22Rv1 (cell line): ENCODE results near the gene FBXO2.

Experiments used
- H3K27ac ChIP-seq: fragments of 450-650 bp; 2 replicates; pipeline ENCODE4 v1.5.1; 2017
- CTCF ChIP-seq: fragments of 450-650 bp; IDR thresholded peaks from 2 replicates; pipeline ENCODE4 v1.5.1; 2017; ENCODE audit warnings: mild to moderate bottlenecking
- ZFX ChIP-seq: fragments of 450-650 bp; IDR thresholded peaks from 2 replicates; pipeline ENCODE4 v1.6.1; 2017; ENCODE audit warnings: antibody characterized with exemption, borderline replicate concordance

Gene FBXO2

GRCh38 chr1:11671544-11672286 lies 17.5 kb upstream of the FBXO2 start:
- no peak overlapping the region for H3K27ac ChIP-seq
- no peak for TF ChIP-seq ZFX
- TF ChIP-seq CTCF: no peak

DNA sequence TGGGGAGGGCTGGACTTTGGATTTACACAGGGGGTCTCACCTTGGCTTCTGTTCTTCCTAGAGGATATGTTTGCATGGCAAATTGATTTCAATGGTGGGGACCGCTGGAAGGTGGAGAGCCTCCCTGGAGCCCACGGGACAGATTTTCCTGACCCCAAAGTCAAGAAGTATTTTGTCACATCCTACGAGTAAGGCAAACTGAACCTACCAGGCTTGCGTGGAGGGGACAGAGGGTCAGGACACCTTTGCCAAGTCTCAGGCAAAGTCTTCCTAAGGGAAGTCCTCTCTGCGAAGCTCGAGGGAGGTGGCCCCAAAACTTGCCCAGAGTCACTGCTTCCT lies 16.9 kb upstream of the FBXO2 start:
- no peak overlapping the region for H3K27ac ChIP-seq
- no peak for TF ChIP-seq CTCF
- TF ChIP-seq ZFX: no peak

- no peak for TF ChIP-seq CTCF
- no peak for TF ChIP-seq ZFX
- no peak overlapping the region for H3K27ac ChIP-seq
These were observed 16.5 kb upstream of the FBXO2 start for GRCh38 chr1:11670747-11671146.

DNA sequence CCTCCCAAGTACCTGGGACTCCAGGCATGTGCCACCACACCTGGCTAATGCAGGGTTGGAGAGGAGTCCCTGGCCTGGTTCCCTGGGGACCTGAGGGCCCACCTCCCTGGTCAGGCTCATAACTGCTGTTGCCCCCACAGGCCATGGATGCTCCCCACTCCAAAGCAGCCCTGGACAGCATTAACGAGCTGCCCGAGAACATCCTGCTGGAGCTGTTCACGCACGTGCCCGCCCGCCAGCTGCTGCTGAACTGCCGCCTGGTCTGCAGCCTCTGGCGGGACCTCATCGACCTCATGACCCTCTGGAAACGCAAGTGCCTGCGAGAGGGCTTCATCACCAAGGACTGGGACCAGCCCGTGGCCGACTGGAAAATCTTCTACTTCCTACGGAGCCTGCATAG lies 14.3 kb upstream of the FBXO2 start:
- no peak overlapping the region for H3K27ac ChIP-seq
- TF ChIP-seq CTCF: no peak
- no peak for TF ChIP-seq ZFX

GRCh38 chr1:11664336-11665065 lies 10.3 kb upstream of the FBXO2 start:
- H3K27ac ChIP-seq: peak overlapping the region; percentile 58
- TF ChIP-seq ZFX (no peak), CTCF (peak; percentile 60)

- no peak overlapping the region for H3K27ac ChIP-seq
- TF ChIP-seq ZFX: no peak
- TF ChIP-seq CTCF: no peak
These were observed 6.9 kb upstream of the FBXO2 start for GRCh38 chr1:11661103-11661502.

DNA sequence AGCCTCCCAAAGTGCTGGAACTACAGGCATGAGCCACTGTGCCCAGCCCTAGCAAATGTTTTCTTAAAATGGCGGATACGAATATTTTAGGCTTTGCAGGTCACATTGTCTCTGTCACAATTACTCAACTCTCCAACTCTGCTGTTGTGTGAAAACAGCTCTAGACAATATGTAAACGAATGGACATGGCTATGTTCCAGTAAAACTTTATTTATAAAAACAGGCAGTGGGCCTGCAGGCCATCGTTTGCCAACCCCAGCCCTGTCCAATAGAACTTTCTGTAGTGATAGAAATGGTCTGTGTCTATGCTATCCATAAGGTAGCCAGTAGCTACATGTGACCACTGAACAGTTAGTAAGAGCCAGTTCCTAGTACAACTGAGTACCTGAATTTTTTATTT lies 5.5 kb upstream of the FBXO2 start:
- no peak overlapping the region for H3K27ac ChIP-seq

More for the DNA sequence above, 5.5 kb upstream of the FBXO2 start:
- TF ChIP-seq CTCF (no peak), ZFX (no peak)
